GM12892 (cell line): ENCODE data around the gene KIAA1755.

Experiments used
- POLR2A ChIP-seq: IDR thresholded peaks from 2 replicates; pipeline ENCODE4 v1.6.1; 2011; ENCODE audit warnings: low read depth, low read length, control low read depth
- POLR2AphosphoS5 ChIP-seq: IDR thresholded peaks from 2 replicates; pipeline ENCODE4 v1.6.1; 2011; ENCODE audit warnings: low read depth, low read length, control low read depth
- TAF1 ChIP-seq: IDR thresholded peaks from 2 replicates; pipeline ENCODE4 v1.6.1; 2011; ENCODE audit warnings: low read depth, mild to moderate bottlenecking, control low read depth, low read length, borderline replicate concordance

- TF ChIP-seq POLR2A (no peak), TAF1 (no peak), POLR2AphosphoS5 (no peak)
Measured at GRCh38 chr20:38196076-38196475, 64.5 kb downstream of the KIAA1755 start.
